Stimulated activated CD4-positive, alpha-beta T cell treated with anti-CD3 and anti-CD28 coated beads, TNF-alpha, amount 100 ng/mL, for 24 hours (primary cell): ENCODE data around the gene MGMT.

Source experiments
- DNase-seq, 3 experiments: peaks; one replicate each; pipeline ENCODE4 v3.0.0-alpha.2; 2020; ENCODE audit warnings: low read depth in 3 of 3

The MGMT gene

DNA sequence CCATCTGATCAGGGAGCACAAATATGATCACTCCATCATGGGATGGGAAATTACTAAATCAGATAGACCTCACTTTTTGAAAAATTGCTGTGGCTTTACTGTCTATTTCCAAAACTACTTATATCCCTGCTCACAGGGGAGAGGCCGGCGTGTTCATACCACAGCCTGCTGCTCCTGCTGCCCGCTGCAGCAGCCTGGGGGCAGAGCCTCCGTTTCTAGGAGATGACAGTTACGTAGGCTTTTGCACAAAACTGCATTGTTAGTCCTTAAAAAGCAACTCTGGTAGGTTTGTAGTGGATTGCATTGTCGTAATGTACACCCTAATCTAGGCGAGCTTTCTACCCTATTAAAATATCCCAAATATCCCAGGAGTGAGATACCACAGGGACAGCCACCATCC is 293.4 kb downstream of the MGMT start:
- no peak for DNase-seq

DNA sequence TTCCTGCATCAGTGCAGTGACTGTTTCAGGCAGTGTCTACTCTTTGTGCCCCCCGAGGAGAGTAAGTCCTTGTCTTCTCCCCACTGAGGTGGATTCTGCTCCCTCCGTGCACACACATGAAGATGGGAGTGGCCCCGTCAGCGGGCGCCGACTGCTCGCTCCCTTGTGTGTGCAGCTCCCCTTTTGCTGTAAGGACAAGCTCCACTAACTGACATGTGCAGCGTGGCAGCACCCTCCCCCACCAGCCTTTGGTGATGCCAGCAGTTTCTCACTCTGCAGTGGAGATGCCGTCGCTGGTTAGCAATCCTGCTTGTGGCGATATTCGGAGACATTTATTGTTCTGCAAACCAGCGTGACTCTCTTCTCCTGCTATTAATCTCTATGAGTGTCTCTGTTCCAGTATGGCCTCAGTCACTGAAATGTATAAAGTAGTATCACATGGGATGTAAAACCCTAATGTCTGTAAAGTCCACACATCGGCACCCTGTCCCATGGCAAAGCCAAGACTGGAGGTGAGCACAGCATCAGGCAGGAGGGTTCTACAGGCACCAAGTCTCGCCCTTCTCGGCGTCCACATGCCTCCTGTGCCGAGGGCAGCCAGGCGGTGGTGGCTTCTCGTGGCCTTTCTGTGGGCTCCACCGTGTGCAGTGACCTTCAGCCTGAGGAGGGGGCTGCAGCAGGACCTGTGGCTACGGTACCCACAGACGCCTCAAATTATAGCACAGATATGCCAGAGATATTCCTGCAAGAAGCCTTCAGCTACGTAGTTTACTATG is 294.3 kb downstream of the MGMT start:
- no peak for DNase-seq

GRCh38 chr10:129761981-129762956 is 295.2 kb downstream of the MGMT start:
- DNase-seq = no peak

DNA sequence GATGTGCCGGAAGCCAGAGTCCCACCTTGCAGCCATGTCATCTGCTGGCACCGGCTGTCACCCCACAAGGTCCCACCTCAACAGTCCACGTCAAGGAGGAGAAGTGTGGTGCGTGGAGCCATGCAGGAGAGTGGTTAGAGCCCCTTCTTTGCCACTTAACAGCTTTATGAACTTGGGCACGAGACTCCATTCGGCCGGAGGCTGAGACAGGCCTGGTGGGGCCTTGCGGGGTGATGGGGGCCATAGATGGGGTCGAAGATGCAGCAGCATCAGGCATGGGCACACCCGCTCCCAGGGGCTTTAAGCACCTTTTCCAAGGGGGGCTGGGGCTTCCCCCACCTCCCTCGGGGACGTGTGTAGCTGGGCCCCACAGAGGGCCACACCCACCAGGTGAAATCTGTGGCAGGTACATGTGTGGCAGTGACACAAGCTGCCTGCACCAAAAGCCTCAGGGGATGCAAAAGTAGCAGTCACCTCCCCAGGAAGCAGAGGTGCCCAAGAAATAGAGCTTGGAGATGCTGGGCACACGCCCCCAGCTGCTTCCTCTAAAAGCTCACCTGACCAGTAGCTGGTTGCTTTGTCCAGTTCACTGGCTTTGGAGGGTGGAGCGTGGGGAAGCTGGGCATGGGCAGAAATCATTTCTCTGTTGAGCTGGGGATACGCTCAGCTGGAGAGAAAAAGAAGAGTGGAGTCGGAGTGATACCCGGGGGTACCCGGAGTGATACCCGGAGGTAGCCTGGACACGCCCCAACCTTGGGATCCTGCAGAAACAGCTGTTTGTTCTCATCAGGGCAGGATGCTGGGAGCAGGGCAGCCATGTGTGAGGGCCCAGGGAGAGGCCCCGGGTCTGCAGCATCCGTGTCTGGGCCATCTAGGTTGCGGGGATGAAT is 297.2 kb downstream of the MGMT start:
- no peak for DNase-seq

DNA sequence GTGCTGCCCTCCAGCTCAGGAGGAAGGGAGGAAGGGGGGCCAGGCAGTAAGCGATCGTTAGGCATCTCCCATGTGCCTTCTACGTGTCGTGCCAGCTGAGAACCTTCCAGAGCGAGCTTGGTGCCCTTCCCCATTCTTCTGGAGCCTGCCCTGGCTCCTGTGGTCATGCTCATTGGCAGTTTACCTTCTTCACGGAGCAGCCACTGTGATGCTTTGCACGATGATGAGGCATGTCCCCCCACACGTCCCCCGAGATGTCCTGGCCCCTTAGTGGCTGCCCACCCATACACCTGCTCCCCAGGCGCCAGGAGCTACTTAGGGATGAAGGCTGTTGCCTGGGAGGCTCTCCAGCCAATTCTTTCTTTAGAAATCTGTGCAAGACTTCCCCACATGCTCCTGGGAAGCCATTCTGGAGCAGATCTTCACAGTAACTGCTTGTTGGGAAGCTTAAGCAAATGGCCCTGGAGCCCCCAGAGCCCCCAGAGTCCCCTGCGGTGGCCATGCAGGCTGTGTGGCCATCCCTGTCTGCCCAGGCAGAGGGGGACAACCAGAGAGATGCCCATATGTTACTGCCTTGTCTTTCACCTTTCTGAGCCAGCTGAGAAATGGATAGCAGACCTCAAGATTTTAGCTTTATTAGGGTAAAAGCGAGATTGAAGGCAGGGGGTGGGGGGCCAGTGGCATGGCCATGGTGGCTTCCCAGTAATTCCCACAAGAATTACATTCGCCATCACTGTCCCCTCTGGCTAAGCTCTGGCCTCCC is 298.0 kb downstream of the MGMT start:
- DNase-seq = no peak

- DNase-seq = no peak
Measured at GRCh38 chr10:129765664-129766550, 298.9 kb downstream of the MGMT start.

DNA sequence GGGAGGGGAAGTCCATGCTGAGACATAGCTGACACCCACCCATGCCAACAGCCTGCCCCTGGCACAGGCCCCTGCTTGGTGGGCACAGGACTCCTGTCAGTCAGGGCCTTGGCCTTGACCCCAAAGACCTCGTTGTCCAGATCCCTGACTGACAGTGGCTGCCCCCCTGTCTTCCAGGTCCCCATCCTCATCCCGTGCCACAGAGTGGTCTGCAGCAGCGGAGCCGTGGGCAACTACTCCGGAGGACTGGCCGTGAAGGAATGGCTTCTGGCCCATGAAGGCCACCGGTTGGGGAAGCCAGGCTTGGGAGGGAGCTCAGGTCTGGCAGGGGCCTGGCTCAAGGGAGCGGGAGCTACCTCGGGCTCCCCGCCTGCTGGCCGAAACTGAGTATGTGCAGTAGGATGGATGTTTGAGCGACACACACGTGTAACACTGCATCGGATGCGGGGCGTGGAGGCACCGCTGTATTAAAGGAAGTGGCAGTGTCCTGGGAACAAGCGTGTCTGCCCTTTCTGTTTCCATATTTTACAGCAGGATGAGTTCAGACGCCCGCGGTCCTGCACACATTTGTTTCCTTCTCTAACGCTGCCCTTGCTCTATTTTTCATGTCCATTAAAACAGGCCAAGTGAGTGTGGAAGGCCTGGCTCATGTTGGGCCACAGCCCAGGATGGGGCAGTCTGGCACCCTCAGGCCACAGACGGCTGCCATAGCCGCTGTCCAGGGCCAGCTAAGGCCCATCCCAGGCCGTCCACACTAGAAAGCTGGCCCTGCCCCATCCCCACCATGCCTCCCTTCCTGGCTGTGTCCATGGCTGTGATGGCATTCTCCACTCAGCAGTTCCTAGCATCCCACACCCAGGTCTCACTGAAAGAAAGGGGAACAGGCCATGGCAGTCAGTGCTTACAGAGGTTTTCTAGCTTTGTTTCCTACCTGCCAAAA is 299.8 kb downstream of the MGMT start:
- no peak for DNase-seq

GRCh38 chr10:129767751-129768150 is 300.7 kb downstream of the MGMT start:
- DNase-seq = no peak

DNA sequence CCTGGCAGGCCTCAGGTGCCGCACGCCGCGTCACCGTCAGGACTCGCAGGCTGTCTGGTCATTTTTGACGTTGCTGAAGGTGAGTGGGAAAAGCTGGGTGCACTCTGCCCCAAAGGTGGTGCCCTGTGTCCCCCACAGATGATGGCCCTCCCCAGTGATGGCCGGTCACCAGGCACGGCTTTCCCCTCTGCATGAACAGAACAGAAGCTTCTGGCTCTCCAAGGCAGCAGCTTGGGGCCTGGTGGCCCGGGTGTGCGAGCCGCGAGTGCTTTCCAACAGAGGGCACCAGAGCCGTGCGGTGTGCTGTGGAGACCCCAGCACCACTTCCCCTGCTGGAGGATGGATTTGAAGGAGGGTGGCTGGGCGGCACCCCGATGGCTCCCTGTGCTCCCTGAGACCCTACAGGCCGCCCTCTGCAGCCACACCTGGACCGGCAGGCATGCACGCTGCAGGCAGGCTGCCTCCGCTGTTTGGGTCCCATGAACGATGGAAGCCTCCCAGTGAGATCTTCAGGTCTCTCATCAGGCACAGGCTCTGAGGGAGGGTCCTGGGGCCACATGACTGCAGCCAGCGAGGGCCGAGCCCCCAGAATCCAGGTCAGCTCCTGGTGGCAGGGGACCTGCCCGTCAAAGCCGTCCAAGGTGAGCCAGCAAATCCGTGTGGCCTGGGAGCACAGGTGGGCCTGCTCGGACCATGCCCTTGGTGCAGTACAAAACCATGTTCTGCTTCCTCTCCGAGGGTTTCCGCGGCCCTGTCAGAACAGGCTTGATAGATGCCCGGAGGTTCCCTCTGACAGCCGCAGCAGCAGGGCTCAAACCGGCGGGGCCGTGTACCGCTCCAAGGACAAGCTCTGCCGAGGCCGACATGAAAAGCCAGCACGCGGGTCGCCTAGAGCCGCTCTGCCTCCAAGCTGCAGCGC is 301.7 kb downstream of the MGMT start:
- DNase-seq = no peak

- no peak for DNase-seq
Measured at GRCh38 chr10:129769381-129770116, 302.5 kb downstream of the MGMT start.

- DNase-seq = no peak
Measured at GRCh38 chr10:129770286-129770685, 303.2 kb downstream of the MGMT start.

GRCh38 chr10:129771024-129771423 is 304.0 kb downstream of the MGMT start:
- no peak for DNase-seq

DNA sequence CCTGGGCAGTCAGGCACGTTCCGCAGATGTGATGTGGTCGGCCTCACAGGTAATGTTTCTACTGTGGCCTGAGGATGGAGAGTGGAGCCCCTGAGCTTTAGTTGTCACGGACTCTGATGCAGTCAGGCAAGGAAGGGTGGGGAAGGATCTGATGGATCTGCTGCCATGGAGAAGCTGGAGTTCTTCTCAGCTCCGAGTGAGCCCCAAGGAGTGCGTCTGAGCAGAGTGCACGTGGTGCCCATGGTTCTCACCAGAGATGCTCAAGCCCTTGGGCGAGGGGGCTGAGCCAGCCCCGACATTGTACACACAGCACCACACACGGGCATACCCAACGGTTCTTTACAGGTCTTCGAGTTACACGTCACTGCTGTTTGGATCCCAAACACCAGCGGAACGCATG is 304.5 kb downstream of the MGMT start:
- DNase-seq = no peak

DNA sequence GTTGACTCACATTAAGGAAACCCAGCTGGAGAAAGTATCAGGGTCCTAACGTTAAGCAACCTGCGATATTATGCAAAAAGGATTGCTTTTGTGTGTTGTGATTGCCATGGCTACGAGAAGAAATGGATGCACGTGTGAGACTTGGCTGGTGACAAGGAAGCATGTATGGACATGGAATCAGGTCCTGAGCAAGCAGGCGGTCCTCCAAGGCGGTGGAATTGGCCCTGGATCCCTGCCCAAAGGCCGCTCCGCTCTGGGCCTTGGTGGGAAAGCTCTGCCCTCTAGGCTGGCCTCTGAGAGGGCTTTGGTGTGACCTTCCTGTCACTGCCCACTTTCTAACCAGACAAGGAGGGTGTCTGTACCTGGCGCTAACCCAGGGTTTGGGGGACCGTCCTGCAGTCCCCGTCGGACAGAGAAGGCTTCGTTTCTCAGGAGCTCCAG is 305.0 kb downstream of the MGMT start:
- no peak for DNase-seq

DNA sequence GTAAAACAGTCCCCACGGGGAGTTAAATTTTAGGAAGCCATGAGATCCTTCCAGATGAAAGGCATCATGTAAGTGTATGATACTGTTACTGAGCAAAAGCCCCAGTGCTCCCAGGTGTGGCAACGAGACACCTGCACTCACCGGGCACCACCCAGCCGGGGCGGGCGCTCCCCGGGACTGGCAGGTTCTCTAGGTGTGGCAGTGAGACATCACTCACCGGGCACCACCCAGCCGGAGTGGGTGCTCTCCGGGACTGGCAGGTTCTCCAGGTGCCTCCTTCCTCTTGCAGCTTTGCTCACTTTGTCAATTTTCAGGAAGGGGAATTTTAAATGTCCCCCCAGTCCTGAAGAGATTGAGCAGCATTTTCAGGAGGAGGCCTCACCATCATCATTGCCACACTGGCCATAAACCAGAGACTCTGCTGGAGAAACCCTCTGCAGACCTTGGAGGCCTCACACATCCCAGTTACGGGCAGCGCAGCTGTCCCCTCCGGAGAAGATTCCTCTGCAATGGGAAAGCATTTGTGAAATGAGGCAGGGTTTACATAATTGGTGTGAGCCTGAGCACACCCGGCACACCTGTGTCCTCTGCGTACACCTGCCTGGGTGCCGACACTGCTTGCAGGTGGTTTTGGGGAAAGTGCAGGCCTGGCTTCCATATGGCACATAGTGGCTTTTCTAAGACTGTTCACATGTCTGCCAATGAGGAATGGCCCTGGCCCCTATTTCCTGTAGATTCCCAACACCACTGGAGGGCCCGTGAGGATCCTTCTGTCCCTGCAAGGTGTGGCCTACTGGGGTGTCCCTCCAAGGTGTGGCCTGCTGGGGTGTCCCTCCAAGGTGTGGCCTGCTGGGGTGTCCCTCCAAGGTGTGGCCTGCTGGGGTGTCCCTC is 305.7 kb downstream of the MGMT start:
- DNase-seq = no peak
